Measurements from ENCODE around the gene RSU1.

RSU1 gene

DNA sequence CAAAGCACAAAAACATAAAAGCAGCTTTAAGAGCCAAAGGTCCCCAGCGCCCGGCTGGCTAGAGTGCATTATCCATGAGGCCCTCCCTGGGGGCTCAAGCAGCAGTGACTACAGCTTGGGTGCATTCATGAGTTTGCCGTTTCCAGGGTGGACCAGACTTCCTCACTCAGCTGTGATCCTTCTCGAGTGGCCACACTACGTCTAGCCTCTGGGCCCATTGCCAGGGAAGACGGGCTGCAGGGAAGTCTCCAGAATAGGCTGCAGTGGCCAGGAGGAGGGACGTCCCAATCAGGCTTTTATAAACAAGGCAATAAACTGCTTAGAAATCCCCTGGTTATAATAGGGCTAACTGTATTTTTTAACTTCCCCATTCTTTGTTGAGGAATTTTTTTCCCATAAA lies 206.2 kb downstream of the RSU1 start:
- Histone ChIP-seq H3K4me1 (ENCODE audit: control insufficient read depth, insufficient read depth, low read length, poor library complexity, severe bottlenecking) (no peaks in the 10 kb centered on the region), H3K36me3 (ENCODE audit: control insufficient read depth, insufficient read depth, low read length) (no peaks in the 10 kb centered on the region), H3K4me3 (ENCODE audit: extremely low read depth, insufficient read depth, low read length, poor library complexity, severe bottlenecking) (no peak overlapping the region), H3K9me3 (ENCODE audit: control insufficient read depth, low read length) (no peaks in the 10 kb centered on the region), H3K27ac (ENCODE audit: low read depth, low read length, severe bottlenecking) (no peak overlapping the region)
- WGBS, 2 experiments (ENCODE audit: insufficient coverage in 2 of 2) = 92 to 94% methylated on average over 6 of the region's 7 CpGs

DNA sequence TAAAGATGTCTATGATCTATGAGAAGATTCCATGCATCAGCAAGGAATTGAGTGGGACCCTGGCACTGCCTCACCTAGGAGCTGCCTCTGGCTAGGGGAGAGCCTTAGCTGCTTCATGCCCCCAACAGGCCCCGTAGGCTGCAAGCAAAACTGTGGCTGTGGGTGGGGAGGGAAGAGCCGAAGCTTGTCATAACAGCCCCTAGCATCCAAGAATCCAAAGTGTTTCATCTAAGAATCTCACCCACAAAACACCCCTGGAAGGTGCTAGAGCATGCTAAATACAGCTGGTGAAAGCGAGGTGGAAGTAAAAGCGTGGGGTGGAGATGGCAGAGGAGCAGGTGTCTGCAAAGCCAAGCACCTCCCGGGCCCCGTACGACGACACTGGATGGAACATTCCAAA lies 208.0 kb downstream of the RSU1 start:
- Histone ChIP-seq H3K36me3 (ENCODE audit: control insufficient read depth, insufficient read depth, low read length) (no peaks in the 10 kb centered on the region), H3K27ac (ENCODE audit: low read depth, low read length, severe bottlenecking) (no peak overlapping the region), H3K9me3 (ENCODE audit: control insufficient read depth, low read length) (no peaks in the 10 kb centered on the region), H3K4me1 (ENCODE audit: control insufficient read depth, insufficient read depth, low read length, poor library complexity, severe bottlenecking) (no peaks in the 10 kb centered on the region), H3K4me3 (ENCODE audit: extremely low read depth, insufficient read depth, low read length, poor library complexity, severe bottlenecking) (no peak overlapping the region)
- 93 to 98% methylated on average over 6 of the region's 8 CpGs for WGBS, 2 experiments (ENCODE audit: insufficient coverage in 2 of 2)

DNA sequence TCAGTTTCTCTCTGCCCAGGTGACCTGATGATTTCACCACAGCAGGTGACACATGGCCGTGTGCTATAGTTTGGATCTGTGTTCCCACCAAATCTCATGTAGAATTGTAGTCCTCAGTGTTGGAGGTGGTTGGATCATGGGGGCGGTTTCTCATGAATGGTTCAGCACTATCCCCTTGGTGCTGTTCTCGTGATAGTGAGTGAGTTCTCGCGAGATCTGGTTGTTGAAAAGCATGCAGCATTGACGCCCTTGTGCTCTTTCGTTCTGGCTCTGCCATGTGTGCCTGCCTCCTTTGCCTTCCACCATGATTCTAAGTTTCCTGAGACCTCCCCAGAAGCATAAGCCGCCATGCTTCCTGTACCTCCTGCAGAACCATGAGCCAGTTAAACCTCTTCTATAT lies 210.3 kb downstream of the RSU1 start:
- no peak overlapping the region for H3K4me3 ChIP-seq (ENCODE audit: extremely low read depth, insufficient read depth, low read length, poor library complexity, severe bottlenecking)
- H3K36me3 ChIP-seq (ENCODE audit: control insufficient read depth, insufficient read depth, low read length) = no peaks in the 10 kb centered on the region
- no peak overlapping the region for H3K27ac ChIP-seq (ENCODE audit: low read depth, low read length, severe bottlenecking)
- H3K9me3 ChIP-seq (ENCODE audit: control insufficient read depth, low read length) = no peaks in the 10 kb centered on the region
- 93 to 98% methylated on average over 7 to 8 of the region's 8 CpGs for WGBS, 2 experiments (ENCODE audit: insufficient coverage in 2 of 2)
- H3K4me1 ChIP-seq (ENCODE audit: control insufficient read depth, insufficient read depth, low read length, poor library complexity, severe bottlenecking) = peaks cover 8% of the 10 kb centered on the region

DNA sequence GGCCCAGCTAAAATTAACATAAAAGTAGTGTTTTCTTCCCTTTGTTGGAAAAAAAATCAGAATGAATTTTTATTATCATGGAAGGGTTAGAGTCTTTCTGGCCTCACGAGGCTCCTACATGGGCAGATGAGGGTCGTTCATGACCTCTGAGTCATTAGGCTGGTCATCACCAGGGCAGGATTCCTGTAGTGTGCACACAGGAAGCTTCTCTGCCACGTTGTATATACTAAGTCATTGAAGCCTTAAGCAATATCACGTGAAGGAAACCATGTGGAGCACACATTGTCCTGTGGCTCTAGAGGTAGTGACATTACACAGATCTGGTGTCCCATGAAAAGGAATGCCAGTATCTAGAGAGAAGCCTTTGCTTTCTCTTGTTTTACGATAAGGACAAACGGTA lies 210.8 kb downstream of the RSU1 start:
- Histone ChIP-seq H3K4me1 (ENCODE audit: control insufficient read depth, insufficient read depth, low read length, poor library complexity, severe bottlenecking) (peaks cover 13% of the 10 kb centered on the region), H3K27ac (ENCODE audit: low read depth, low read length, severe bottlenecking) (no peak overlapping the region), H3K9me3 (ENCODE audit: control insufficient read depth, low read length) (no peaks in the 10 kb centered on the region), H3K36me3 (ENCODE audit: control insufficient read depth, insufficient read depth, low read length) (no peaks in the 10 kb centered on the region), H3K4me3 (ENCODE audit: extremely low read depth, insufficient read depth, low read length, poor library complexity, severe bottlenecking) (no peak overlapping the region)
- 88 to 96% methylated on average over 5 to 6 of the region's 6 CpGs for WGBS, 2 experiments (ENCODE audit: insufficient coverage in 2 of 2)

DNA sequence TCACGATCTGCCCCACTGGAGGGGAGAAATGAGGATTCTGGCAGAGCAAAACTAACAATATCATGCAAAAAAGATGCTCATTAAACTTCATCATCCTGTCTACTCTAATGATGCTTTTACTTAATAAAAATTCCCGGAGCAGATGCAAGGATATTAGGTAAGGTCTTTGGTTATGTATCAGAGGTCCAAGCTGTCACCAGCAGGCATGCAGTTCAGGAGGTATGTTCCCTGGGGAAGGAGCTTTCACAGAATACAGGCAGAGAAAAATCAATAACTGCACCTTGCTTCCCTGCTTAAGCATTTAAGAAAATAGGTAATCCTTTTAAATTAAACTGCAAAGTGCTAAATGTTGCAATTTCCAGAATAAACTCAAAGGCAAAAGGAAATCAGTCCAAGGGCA lies 213.9 kb downstream of the RSU1 start:
- Histone ChIP-seq H3K27ac (ENCODE audit: low read depth, low read length, severe bottlenecking) (no peak overlapping the region), H3K4me1 (ENCODE audit: control insufficient read depth, insufficient read depth, low read length, poor library complexity, severe bottlenecking) (peaks cover 14% of the 10 kb centered on the region), H3K4me3 (ENCODE audit: extremely low read depth, insufficient read depth, low read length, poor library complexity, severe bottlenecking) (no peak overlapping the region), H3K9me3 (ENCODE audit: control insufficient read depth, low read length) (no peaks in the 10 kb centered on the region), H3K36me3 (ENCODE audit: control insufficient read depth, insufficient read depth, low read length) (no peaks in the 10 kb centered on the region)
- WGBS, 2 experiments (ENCODE audit: insufficient coverage in 2 of 2) = no CpG with 5 or more reads among the region's 2 CpGs

DNA sequence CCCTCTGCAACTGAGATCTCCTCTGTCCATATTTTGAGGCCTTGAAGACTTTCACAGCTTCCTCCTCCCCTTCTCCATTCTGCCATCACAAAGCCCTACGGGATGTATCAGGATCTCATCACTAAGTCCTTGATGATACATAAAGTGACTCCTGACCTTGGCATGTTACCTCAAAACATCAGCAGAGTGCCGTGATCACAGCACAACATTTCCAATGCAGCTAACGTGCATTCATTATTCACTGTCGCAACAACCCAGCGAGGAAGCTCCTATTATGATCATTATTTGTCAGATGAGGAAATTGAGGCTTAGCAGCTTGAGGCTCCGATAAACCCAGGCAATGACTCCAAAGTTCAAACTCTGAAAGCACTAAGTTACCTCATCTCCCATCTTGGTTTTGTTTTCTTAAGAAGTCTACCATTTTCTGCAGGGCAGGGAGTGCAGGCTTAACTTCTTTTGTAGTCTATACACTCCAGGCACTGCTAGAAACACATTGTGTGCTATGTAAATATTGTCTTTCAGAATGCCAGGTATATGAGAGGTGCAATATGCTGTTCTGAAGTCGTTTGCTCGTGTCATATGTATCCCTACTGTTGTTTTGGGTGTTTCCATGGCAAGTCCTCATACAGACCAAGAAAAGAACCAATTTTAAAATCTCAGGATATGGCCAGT lies 215.0 kb downstream of the RSU1 start:
- Histone ChIP-seq H3K36me3 (ENCODE audit: control insufficient read depth, insufficient read depth, low read length) (no peaks in the 10 kb centered on the region), H3K4me3 (ENCODE audit: extremely low read depth, insufficient read depth, low read length, poor library complexity, severe bottlenecking) (no peak overlapping the region), H3K4me1 (ENCODE audit: control insufficient read depth, insufficient read depth, low read length, poor library complexity, severe bottlenecking) (peaks cover 23% of the 10 kb centered on the region), H3K9me3 (ENCODE audit: control insufficient read depth, low read length) (no peaks in the 10 kb centered on the region), H3K27ac (ENCODE audit: low read depth, low read length, severe bottlenecking) (no peak overlapping the region)
- WGBS, 2 experiments (ENCODE audit: insufficient coverage in 2 of 2) = 86 to 99% methylated on average over 3 to 7 of the region's 8 CpGs

DNA sequence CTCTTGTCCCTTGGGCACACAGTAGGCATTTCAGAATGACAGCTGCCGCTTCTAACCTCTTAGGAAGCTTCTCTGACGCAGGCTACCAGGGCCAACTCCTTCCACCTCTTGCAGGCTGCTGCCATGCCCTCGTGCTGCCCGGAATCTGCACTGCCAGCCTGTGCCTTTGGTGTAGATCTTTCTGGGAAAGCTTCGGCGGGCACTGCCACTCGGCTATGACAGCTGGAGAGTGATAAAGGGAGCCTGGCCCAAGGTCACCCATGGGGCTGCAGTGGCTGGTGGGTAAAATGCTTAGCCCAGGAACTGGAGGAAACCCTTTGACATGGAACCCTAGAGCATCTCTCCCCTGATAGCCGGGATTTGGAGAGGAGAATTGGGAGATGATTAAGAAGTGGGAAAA lies 217.6 kb downstream of the RSU1 start:
- Histone ChIP-seq H3K4me3 (ENCODE audit: extremely low read depth, insufficient read depth, low read length, poor library complexity, severe bottlenecking) (no peak overlapping the region), H3K4me1 (ENCODE audit: control insufficient read depth, insufficient read depth, low read length, poor library complexity, severe bottlenecking) (peaks cover 23% of the 10 kb centered on the region), H3K36me3 (ENCODE audit: control insufficient read depth, insufficient read depth, low read length) (no peaks in the 10 kb centered on the region), H3K27ac (ENCODE audit: low read depth, low read length, severe bottlenecking) (no peak overlapping the region), H3K9me3 (ENCODE audit: control insufficient read depth, low read length) (no peaks in the 10 kb centered on the region)
- WGBS, 2 experiments (ENCODE audit: insufficient coverage in 2 of 2) = 97 to 100% methylated on average over 2 to 7 of the region's 8 CpGs

DNA sequence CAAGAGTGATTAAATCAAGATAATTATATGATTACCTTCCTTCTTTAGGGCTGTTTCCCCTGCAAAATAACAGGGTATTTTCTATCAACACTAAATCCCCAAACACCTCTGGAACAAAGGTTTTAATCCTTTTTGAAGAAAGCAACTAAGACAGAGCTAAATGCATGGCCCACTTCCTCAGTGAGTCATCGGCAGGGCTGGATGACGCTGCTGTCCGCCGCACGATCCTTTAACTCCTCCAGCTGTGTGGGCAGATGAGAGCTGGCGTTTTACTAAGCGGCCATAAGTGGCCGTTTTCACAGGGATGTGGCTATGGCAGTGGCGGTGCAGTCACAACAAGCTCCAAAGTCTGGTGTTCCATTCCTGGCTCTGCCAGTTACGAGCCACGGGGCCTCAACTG lies 219.6 kb downstream of the RSU1 start:
- Histone ChIP-seq H3K27ac (ENCODE audit: low read depth, low read length, severe bottlenecking) (peak overlapping the region; percentile 36), H3K9me3 (ENCODE audit: control insufficient read depth, low read length) (no peaks in the 10 kb centered on the region), H3K4me1 (ENCODE audit: control insufficient read depth, insufficient read depth, low read length, poor library complexity, severe bottlenecking) (peaks cover 23% of the 10 kb centered on the region), H3K4me3 (ENCODE audit: extremely low read depth, insufficient read depth, low read length, poor library complexity, severe bottlenecking) (no peak overlapping the region), H3K36me3 (ENCODE audit: control insufficient read depth, insufficient read depth, low read length) (no peaks in the 10 kb centered on the region)
- WGBS, 2 experiments (ENCODE audit: insufficient coverage in 2 of 2) = 89% methylated on average over 11 of the region's 11 CpGs

DNA sequence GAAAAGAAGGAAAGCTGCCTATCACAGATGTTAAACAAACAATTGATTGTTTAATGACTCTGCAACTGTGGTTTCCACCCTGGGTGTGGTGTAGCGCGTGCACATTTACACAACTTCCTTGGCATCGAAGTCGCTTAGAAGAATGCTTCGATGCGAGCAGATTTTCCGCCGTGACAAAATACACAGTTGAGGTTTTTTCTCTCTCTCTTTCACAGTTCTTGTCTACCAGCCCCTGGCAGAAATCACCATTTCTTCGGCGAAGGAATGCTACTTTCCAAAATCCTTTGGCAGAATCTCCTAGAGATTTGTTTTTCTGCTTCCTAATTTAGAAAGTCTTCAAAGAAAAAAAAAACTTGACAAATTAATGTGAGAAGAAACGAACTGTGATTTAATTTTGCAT lies 224.8 kb downstream of the RSU1 start:
- WGBS, 2 experiments (ENCODE audit: insufficient coverage in 2 of 2) = 94 to 96% methylated on average over 8 to 10 of the region's 11 CpGs
- Histone ChIP-seq H3K4me3 (ENCODE audit: extremely low read depth, insufficient read depth, low read length, poor library complexity, severe bottlenecking) (no peak overlapping the region), H3K9me3 (ENCODE audit: control insufficient read depth, low read length) (no peaks in the 10 kb centered on the region), H3K36me3 (ENCODE audit: control insufficient read depth, insufficient read depth, low read length) (peaks cover 13% of the 10 kb centered on the region), H3K27ac (ENCODE audit: low read depth, low read length, severe bottlenecking) (no peak overlapping the region), H3K4me1 (ENCODE audit: control insufficient read depth, insufficient read depth, low read length, poor library complexity, severe bottlenecking) (peaks cover 2% of the 10 kb centered on the region)

DNA sequence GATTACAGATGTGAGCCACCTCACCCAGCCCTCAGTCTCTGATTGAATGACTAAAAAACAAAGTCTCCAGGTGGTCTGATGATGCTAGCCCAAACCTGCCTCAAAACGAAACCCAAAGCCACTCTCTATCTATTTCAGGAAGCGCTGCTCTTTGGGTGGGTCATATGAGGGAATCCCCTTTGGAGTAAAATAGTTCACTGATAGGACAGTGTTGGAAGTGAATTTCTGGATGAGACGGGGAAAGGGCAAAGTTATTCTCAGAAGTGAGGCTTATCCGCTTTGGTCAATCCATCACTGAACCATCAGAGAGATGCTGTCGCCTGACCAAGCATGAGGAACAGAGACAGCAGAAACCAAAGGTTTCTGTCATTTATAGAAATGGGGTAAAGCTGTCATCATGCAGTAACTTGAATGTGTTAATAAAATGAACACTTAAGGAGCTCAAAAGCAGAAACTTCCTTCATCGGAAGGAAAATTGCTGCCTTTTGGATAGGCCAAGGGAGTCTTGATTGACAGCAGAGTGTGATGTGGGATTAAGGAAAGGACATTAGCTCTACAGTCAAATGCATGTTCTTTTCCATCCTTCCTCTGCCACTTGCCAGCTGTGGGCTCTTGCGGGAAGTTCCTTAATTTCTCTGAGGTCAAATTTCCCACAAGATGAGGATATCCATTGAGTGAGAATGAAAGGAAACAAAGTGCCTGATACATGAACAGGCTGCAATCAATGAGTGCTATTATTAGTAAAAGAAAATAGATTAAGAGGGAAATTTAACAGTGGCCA lies 230.7 kb downstream of the RSU1 start:
- H3K4me1 ChIP-seq (ENCODE audit: control insufficient read depth, insufficient read depth, low read length, poor library complexity, severe bottlenecking) = no peaks in the 10 kb centered on the region
- no peaks in the 10 kb centered on the region for H3K9me3 ChIP-seq (ENCODE audit: control insufficient read depth, low read length)
- no peak overlapping the region for H3K4me3 ChIP-seq (ENCODE audit: extremely low read depth, insufficient read depth, low read length, poor library complexity, severe bottlenecking)
- no peak overlapping the region for H3K27ac ChIP-seq (ENCODE audit: low read depth, low read length, severe bottlenecking)
- peaks cover 6% of the 10 kb centered on the region for H3K36me3 ChIP-seq (ENCODE audit: control insufficient read depth, insufficient read depth, low read length)
- WGBS, 2 experiments (ENCODE audit: insufficient coverage in 2 of 2) = 94 to 96% methylated on average over 4 of the region's 7 CpGs

DNA sequence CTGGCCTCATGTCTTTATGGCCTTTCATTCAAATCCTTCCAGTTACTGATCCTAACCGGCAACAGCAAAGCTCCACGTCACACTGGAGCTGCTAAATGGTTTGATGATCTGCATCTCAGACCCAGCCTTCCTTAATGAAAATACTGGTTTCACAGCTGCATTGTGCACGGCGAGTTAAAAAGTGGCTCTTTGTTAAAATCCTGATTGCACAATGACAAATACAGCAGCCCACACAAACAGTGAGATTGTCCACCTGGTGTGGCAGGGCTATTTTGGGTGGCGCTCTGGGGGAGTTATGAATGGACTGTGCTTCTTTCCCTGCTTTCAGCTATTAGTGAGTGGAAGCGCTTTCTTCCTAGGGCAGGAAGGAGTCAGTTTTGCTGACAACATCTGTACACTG lies 232.1 kb downstream of the RSU1 start:
- Histone ChIP-seq H3K27ac (ENCODE audit: low read depth, low read length, severe bottlenecking) (no peak overlapping the region), H3K4me1 (ENCODE audit: control insufficient read depth, insufficient read depth, low read length, poor library complexity, severe bottlenecking) (no peaks in the 10 kb centered on the region), H3K9me3 (ENCODE audit: control insufficient read depth, low read length) (no peaks in the 10 kb centered on the region), H3K4me3 (ENCODE audit: extremely low read depth, insufficient read depth, low read length, poor library complexity, severe bottlenecking) (no peak overlapping the region), H3K36me3 (ENCODE audit: control insufficient read depth, insufficient read depth, low read length) (no peaks in the 10 kb centered on the region)
- 97 to 100% methylated on average over 4 to 5 of the region's 6 CpGs for WGBS, 2 experiments (ENCODE audit: insufficient coverage in 2 of 2)
